GM12878 (cell line): Measurements from ENCODE around the gene KATNA1. TPM values are rescaled to one million over a fixed set of nuclear protein-coding genes. Genes with fewer than 3 reads are reported as not detected.

Experiments used
- ATAC-seq: fragments of 200-7000 bp; cut with Tn5 transposase; 3 replicates; pipeline ENCODE4 v1.9.1; 2020; ENCODE audit warnings: mild to moderate bottlenecking, moderate library complexity
- BruUV-seq: library from RNA; stranded (reverse); fragments of 400-500 nt; replicated peaks from 2 replicates; lab custom pipeline; 2021; lab: Mats Ljungman, UMichigan
- CTCF ChIA-PET: fragments of 300-600 bp; sonication (Branson Sonifier 250); formaldehyde crosslinking; extraction: SDS; loops from one replicate; lab custom pipeline; 2021; ENCODE audit warnings: inconsistent platforms; lab: Yijun Ruan, JAX
- POLR2A ChIA-PET: fragments of 350-600 bp; formaldehyde crosslinking; extraction: SDS; loops from one replicate; lab custom pipeline; 2021; ENCODE audit warnings: inconsistent platforms; lab: Charles Lee
- RAD21 ChIA-PET: fragments of 300-600 bp; sonication (Branson Sonifier 250); formaldehyde crosslinking; loops from one replicate; lab custom pipeline; 2023; ENCODE audit warnings: antibody characterized with exemption; ENCODE audit not compliant: unreplicated experiment; lab: Charles Lee
- SMC1A ChIA-PET: fragments of 300-600 bp; sonication (Branson Sonifier 250); formaldehyde crosslinking; loops from one replicate; lab custom pipeline; 2023; ENCODE audit not compliant: unreplicated experiment, uncharacterized antibody; lab: Charles Lee
- DNase-seq: peaks from one replicate; pipeline ENCODE4 v3.0.0-alpha.2; 2011; ENCODE audit warnings: low read depth, low spot score
- FAIRE-seq: peaks from 3 replicates; lab custom pipeline; 2011; peaks lifted over from hg19 to GRCh38; lab: Jason Lieb, UNC
- H2AFZ ChIP-seq: 2 replicates; pipeline ENCODE4 v1.6.0; 2011; ENCODE audit warnings: low read depth, low read length, control low read depth; ENCODE audit not compliant: control insufficient read depth
- H3K27ac ChIP-seq: 2 replicates; pipeline ENCODE4 v1.5.1; 2011; ENCODE audit warnings: control low read depth; ENCODE audit not compliant: control insufficient read depth, insufficient read depth
- H3K27me3 ChIP-seq, 2 experiments: replicated peaks in 1 of 2; 2 replicates each; pipeline versions ENCODE4 v1.6.0 to v1.6.1; 2011; ENCODE audit warnings: low read length in 1 of 2; ENCODE audit not compliant: control insufficient read depth in 2 of 2, insufficient read depth in 2 of 2
- H3K36me3 ChIP-seq, 2 experiments: 2 replicates each; pipeline ENCODE4 v1.5.1; 2011; ENCODE audit warnings: low read length in 1 of 2; ENCODE audit not compliant: control insufficient read depth in 2 of 2, insufficient read depth in 2 of 2
- H3K4me1 ChIP-seq: 2 replicates; pipeline ENCODE4 v1.6.1; 2011; ENCODE audit warnings: mild to moderate bottlenecking, low read length, moderate library complexity, mixed read lengths; ENCODE audit not compliant: control insufficient read depth, insufficient read depth
- H3K4me2 ChIP-seq: 2 replicates; pipeline ENCODE4 v1.6.0; 2011; ENCODE audit warnings: control low read depth; ENCODE audit not compliant: control insufficient read depth, insufficient read depth
- H3K4me3 ChIP-seq: fragments of 200-600 bp; sonication (generic); 2 replicates; pipeline ENCODE4 v1.5.1; 2016
- H3K79me2 ChIP-seq: 2 replicates; pipeline ENCODE4 v1.6.0; 2011; ENCODE audit warnings: low read length; ENCODE audit not compliant: control insufficient read depth, insufficient read depth
- H3K9ac ChIP-seq: 2 replicates; pipeline ENCODE4 v1.8.0; 2011; ENCODE audit warnings: low read length, control low read depth, mixed read lengths; ENCODE audit not compliant: control insufficient read depth, insufficient read depth
- H3K9me3 ChIP-seq: replicated peaks from 3 replicates; pipeline ENCODE4 v1.5.1; 2011; ENCODE audit warnings: mild to moderate bottlenecking, low read length; ENCODE audit not compliant: control insufficient read depth, insufficient read depth
- H4K20me1 ChIP-seq: 2 replicates; pipeline ENCODE4 v1.6.0; 2011; ENCODE audit not compliant: control insufficient read depth, insufficient read depth
- BACH1 ChIP-seq: fragments of 450-650 bp; IDR thresholded peaks from 2 replicates; pipeline ENCODE4 v1.6.1; 2017; ENCODE audit warnings: mild to moderate bottlenecking, borderline replicate concordance
- CHD4 ChIP-seq: fragments of 200-600 bp; sonication (generic); IDR thresholded peaks from 2 replicates; pipeline ENCODE4 v1.6.1; 2016; ENCODE audit warnings: mild to moderate bottlenecking
- GABPA ChIP-seq: IDR thresholded peaks from 2 replicates; pipeline ENCODE4 v1.6.1; 2014; ENCODE audit warnings: antibody characterized with exemption, low read depth, mild to moderate bottlenecking, inconsistent platforms
- MTA2 ChIP-seq: fragments of 450-650 bp; IDR thresholded peaks from 2 replicates; pipeline ENCODE4 v1.6.1; 2016; ENCODE audit warnings: low read depth, mild to moderate bottlenecking, moderate library complexity
- MXI1 ChIP-seq: fragments of 150-350 bp; IDR thresholded peaks from 2 replicates; pipeline ENCODE4 v1.6.1; 2011; ENCODE audit warnings: low read depth, mild to moderate bottlenecking, inconsistent platforms, low read length, improper control_type of control experiment
- NKRF ChIP-seq: fragments of 450-650 bp; conservative IDR thresholded peaks from 2 replicates; pipeline ENCODE4 v1.6.1; 2017; ENCODE audit warnings: mild to moderate bottlenecking, moderate library complexity
- NRF1 ChIP-seq: conservative IDR thresholded peaks from 2 replicates; pipeline ENCODE4 v1.6.1; 2011; ENCODE audit warnings: mild to moderate bottlenecking, low read depth, low read length, improper control_type of control experiment
- RAD21 ChIP-seq: IDR thresholded peaks from 2 replicates; pipeline ENCODE4 v1.6.1; 2011; ENCODE audit warnings: mild to moderate bottlenecking, low read depth, low read length, moderate library complexity; ENCODE audit not compliant: insufficient read depth
- RELA ChIP-seq: fragments of 450-650 bp; IDR thresholded peaks from 2 replicates; pipeline ENCODE4 v1.8.0; 2014; ENCODE audit warnings: borderline replicate concordance; ENCODE audit not compliant: partially characterized antibody
- RUNX3 ChIP-seq: IDR thresholded peaks from 2 replicates; pipeline ENCODE4 v1.6.1; 2012; ENCODE audit warnings: low read length, inconsistent platforms
- SRF ChIP-seq, 2 experiments: IDR thresholded peaks; 2 replicates each; pipeline ENCODE4 v1.6.1; 2011; ENCODE audit warnings: low read depth in 2 of 2, low read length in 2 of 2, mild to moderate bottlenecking in 1 of 2, moderate library complexity in 1 of 2
- STAT1 ChIP-seq: fragments of 450-650 bp; conservative IDR thresholded peaks from 2 replicates; pipeline ENCODE4 v1.6.1; 2014; ENCODE audit warnings: antibody characterized with exemption, mild to moderate bottlenecking
- TCF12 ChIP-seq: IDR thresholded peaks from 2 replicates; pipeline ENCODE4 v1.6.1; 2011; ENCODE audit warnings: low read depth, mild to moderate bottlenecking, low read length
- WGBS: methylation state at CpG from one replicate; pipeline ENCODE4 v1.1.6; 2016; ENCODE audit warnings: low lambda C conversion rate; ENCODE audit not compliant: insufficient replicate concordance, insufficient coverage; ENCODE audit errors: missing lambda C conversion rate; 5-methylcytosine and 5-hydroxymethylcytosine counted together
- in situ Hi-C: fragments of 300-500 bp; cut with MboI; formaldehyde crosslinking; loops from 9 replicates; pipeline ENCODE4 v1.14.3; 2018; ENCODE audit warnings: mixed read lengths
- intact Hi-C: fragments of 100-400 bp; cut with micrococcal nuclease; formaldehyde crosslinking; loops from one replicate; pipeline ENCODE4 v1.14.2; 2022; ENCODE audit not compliant: unreplicated experiment
- polyA plus RNA-seq, 11 experiments: library from polyadenylated mRNA; depleted of rRNA in 4 of 11; unstranded in 6 of 11; stranded (reverse) in 5 of 11; fragments of >200 nt; fragmentation: Nextera tagmentation in 4 of 11; fragmentation: Illumina TruSeq in 1 of 11; extraction: Ambion mirVana in 4 of 11; extraction: Trizol in 1 of 11; gene quantifications; 1 replicate in 1 of 11; 2 replicates in 10 of 11; pipeline versions ENCODE4 v1.2.1 to v1.2.3, GENCODE V29; 2011 to 2016; ENCODE audit warnings: inconsistent platforms in 2 of 11, missing spikeins in 2 of 11, low read depth in 1 of 11
- total RNA-seq, 4 experiments: library from RNA; depleted of rRNA in 3 of 4; stranded (reverse); fragments of >200 nt in 3 of 4; fragmentation: Illumina TruSeq in 1 of 4; extraction: Trizol in 1 of 4; gene quantifications; 2 replicates each; pipeline versions ENCODE4 v1.2.1 to v1.2.3, GENCODE V29; 2013 to 2021
- TF ChIP-seq, protein P1 (sequence below): IDR thresholded peaks from 2 replicates; pipeline ENCODE4 v1.6.1; 2012; ENCODE audit warnings: low read depth, low read length, improper control_type of control experiment
- TF ChIP-seq, protein P2 (sequence below): IDR thresholded peaks from 2 replicates; pipeline ENCODE4 v1.6.1; 2011; ENCODE audit warnings: low read depth, mild to moderate bottlenecking, low read length, moderate library complexity, borderline replicate concordance; ENCODE audit errors: extremely low read depth
- TF ChIP-seq, protein P3 (sequence below): fragments of 450-650 bp; formaldehyde crosslinking; IDR thresholded peaks from 2 replicates; pipeline ENCODE4 v1.4.0; 2022; ENCODE audit warnings: mild to moderate bottlenecking, moderate library complexity

Gene KATNA1
- total and polyA plus RNA-seq, 10 of the 15 experiments (the other 5 are each of a cell fraction or from before 2014, with no cell fraction given) = 15.4 to 35.3 (median 25.1) TPM

- Histone ChIP-seq H3K4me1 (no peaks in the 10 kb centered on the region; the same call in 1 of the 2 replicates), H2AFZ (peak within 1 kb of the TSS; percentile 89), H3K27ac (peak within 1 kb of the TSS; percentile 87), H3K36me3 (no peaks in the 10 kb centered on the region), H3K4me3 (peak within 1 kb of the TSS; percentile 92), H3K4me2 (peak within 1 kb of the TSS; percentile 93), H3K9me3 (no peaks in the 10 kb centered on the region), H4K20me1 (no peaks in the 10 kb centered on the region), H3K9ac (peak within 1 kb of the TSS; percentile 76), H3K79me2 (peaks cover 43% of the 10 kb centered on the region), H3K27me3 (no peaks in the 10 kb centered on the region; a peak in 1 of 4 replicates)
- intact Hi-C loops = no loop called here
- FAIRE-seq (peak; percentile 74), DNase-seq (peak; percentile 71), ATAC-seq (peak; percentile 92)
- POLR2A ChIA-PET = interaction anchor here (0.5 to 2.2 kb wide), 4 partner anchors 15 to 79 kb away, joined by 3 to 6 read pairs (median 5); no protein-coding TSS in a partner anchor
- BruUV-seq = no TSS peak
- SMC1A ChIA-PET = interaction anchor here (0.7 to 2.1 kb wide), 13 partner anchors 14 to 204 kb away, joined by 3 to 8 read pairs (median 5); partner anchors contain the start of genes GINM1 and LATS1
- in situ Hi-C loops = no loop called here
- CTCF ChIA-PET = interaction anchor here (0.6 to 5.2 kb wide), 19 partner anchors 9 to 540 kb away, joined by 3 to 20 read pairs (median 4); no protein-coding TSS in a partner anchor
- under 1% methylated on average over 71 of the region's 71 CpGs for WGBS
- RAD21 ChIA-PET = interaction anchor here (0.7 to 1.5 kb wide), 5 partner anchors 18 to 435 kb away, joined by 3 to 10 read pairs (median 4); no protein-coding TSS in a partner anchor
- TF ChIP-seq NRF1 (0 out of 2 replicates have a peak, but pooled peaks have one; percentile 24), RAD21 (peak; percentile 59), CHD4 (no peak), BACH1 (peak; percentile 59), GABPA (peak; percentile 86), STAT1 (peak; percentile 46; the same call in 1 of the 2 replicates), MTA2 (0 out of 2 replicates have a peak, but pooled peaks have one; percentile 9), RUNX3 (peak; percentile 19), MXI1 (peak; percentile 96), TCF12 (peak; percentile 55; the same call in 1 of the 2 replicates), NKRF (peak; percentile 99), RELA (peak; percentile 57), SRF (IDR thresholded peaks at IDR 0.05; ENCODE audit: low read depth in 2 of 2, low read length in 2 of 2) (peak; percentile 74 to 93)
- TF ChIP-seq, protein P1, sequence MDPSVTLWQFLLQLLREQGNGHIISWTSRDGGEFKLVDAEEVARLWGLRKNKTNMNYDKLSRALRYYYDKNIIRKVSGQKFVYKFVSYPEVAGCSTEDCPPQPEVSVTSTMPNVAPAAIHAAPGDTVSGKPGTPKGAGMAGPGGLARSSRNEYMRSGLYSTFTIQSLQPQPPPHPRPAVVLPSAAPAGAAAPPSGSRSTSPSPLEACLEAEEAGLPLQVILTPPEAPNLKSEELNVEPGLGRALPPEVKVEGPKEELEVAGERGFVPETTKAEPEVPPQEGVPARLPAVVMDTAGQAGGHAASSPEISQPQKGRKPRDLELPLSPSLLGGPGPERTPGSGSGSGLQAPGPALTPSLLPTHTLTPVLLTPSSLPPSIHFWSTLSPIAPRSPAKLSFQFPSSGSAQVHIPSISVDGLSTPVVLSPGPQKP = peak; percentile 98
- TF ChIP-seq, protein P2, sequence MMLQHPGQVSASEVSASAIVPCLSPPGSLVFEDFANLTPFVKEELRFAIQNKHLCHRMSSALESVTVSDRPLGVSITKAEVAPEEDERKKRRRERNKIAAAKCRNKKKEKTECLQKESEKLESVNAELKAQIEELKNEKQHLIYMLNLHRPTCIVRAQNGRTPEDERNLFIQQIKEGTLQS = peak; percentile 95
- TF ChIP-seq, protein P3, sequence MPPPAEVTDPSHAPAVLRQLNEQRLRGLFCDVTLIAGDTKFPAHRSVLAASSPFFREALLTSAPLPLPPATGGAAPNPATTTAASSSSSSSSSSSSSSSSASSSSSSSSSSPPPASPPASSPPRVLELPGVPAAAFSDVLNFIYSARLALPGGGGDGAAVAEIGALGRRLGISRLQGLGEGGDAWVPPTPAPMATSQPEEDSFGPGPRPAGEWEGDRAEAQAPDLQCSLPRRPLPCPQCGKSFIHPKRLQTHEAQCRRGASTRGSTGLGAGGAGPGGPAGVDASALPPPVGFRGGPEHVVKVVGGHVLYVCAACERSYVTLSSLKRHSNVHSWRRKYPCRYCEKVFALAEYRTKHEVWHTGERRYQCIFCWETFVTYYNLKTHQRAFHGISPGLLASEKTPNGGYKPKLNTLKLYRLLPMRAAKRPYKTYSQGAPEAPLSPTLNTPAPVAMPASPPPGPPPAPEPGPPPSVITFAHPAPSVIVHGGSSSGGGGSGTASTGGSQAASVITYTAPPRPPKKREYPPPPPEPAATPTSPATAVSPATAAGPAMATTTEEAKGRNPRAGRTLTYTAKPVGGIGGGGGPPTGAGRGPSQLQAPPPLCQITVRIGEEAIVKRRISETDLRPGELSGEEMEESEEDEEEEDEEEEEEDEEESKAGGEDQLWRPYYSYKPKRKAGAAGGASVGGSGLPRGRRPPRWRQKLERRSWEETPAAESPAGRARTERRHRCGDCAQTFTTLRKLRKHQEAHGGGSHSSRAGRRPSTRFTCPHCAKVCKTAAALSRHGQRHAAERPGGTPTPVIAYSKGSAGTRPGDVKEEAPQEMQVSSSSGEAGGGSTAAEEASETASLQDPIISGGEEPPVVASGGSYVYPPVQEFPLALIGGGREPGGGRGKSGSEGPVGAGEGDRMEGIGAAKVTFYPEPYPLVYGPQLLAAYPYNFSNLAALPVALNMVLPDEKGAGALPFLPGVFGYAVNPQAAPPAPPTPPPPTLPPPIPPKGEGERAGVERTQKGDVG = no peak
Measured at GRCh38 chr6:149545754-149546471, 102.6 kb downstream of the KATNA1 start, which contains the start of gene PPIL4. Gene PPIL4 (minus strand): TSS chr6:149546043. CDS start chr6:149546005, 38 bp downstream.
